ENCODE measurements around the gene WWP2.

DNA sequence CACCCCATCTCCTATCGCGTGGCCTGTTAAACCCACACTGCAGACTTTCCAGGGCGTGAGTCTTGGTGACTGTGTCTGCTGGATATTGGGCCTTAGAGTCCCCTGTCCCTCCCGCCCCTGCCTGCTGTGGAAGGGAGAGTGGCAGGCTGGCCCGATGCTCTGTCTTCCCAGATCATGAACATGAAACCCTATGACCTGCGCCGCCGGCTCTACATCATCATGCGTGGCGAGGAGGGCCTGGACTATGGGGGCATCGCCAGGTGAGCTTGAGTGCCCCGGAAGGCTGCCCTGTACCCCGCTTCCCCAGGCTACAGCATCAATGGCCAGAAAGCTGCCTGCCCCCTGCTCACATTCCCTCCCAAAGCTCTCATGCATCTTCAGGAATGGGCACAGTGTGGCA, 169.5 kb downstream of the WWP2 start:
- TF ChIP-seq EZH2 (IDR thresholded peaks at IDR 0.05; ENCODE audit: borderline replicate concordance), result no peak
- TF ChIP-seq, protein P1, sequence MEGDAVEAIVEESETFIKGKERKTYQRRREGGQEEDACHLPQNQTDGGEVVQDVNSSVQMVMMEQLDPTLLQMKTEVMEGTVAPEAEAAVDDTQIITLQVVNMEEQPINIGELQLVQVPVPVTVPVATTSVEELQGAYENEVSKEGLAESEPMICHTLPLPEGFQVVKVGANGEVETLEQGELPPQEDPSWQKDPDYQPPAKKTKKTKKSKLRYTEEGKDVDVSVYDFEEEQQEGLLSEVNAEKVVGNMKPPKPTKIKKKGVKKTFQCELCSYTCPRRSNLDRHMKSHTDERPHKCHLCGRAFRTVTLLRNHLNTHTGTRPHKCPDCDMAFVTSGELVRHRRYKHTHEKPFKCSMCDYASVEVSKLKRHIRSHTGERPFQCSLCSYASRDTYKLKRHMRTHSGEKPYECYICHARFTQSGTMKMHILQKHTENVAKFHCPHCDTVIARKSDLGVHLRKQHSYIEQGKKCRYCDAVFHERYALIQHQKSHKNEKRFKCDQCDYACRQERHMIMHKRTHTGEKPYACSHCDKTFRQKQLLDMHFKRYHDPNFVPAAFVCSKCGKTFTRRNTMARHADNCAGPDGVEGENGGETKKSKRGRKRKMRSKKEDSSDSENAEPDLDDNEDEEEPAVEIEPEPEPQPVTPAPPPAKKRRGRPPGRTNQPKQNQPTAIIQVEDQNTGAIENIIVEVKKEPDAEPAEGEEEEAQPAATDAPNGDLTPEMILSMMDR (IDR thresholded peaks at IDR 0.05; ENCODE audit: poor library complexity), result no peak
